H1 (cell line): ENCODE measurements around the gene WDR90.

Experiments
- EP300 ChIP-seq, 2 experiments: IDR thresholded peaks; 1 replicate in 1 of 2; 2 replicates in 1 of 2; pipeline ENCODE4 v1.6.1; 2011 to 2012; ENCODE audit warnings: low read depth in 2 of 2, low read length in 2 of 2, mild to moderate bottlenecking in 2 of 2, borderline replicate concordance in 1 of 2, inconsistent platforms in 1 of 2, moderate library complexity in 1 of 2
- NRF1 ChIP-seq: IDR thresholded peaks from 2 replicates; pipeline ENCODE4 v1.6.1; 2011; ENCODE audit warnings: mild to moderate bottlenecking, low read depth, low read length, improper control_type of control experiment
- POLR2AphosphoS5 ChIP-seq: IDR thresholded peaks from 2 replicates; pipeline ENCODE4 v1.6.1; 2011; ENCODE audit warnings: low read depth, low read length
- YY1 ChIP-seq: IDR thresholded peaks from 2 replicates; pipeline ENCODE4 v1.6.1; 2011; ENCODE audit warnings: low read depth, mild to moderate bottlenecking, low read length
- TF ChIP-seq, protein P1 (sequence below), 3 experiments: IDR thresholded peaks; 1 replicate in 2 of 3; 2 replicates in 1 of 3; pipeline versions ENCODE4 v1.5.1 to v1.6.1; 2011; ENCODE audit warnings: low read length in 3 of 3, mild to moderate bottlenecking in 3 of 3, inconsistent platforms in 2 of 3, low read depth in 1 of 3, moderate library complexity in 1 of 3; ENCODE audit not compliant: insufficient read depth in 1 of 3; ENCODE audit errors: control extremely low read depth in 1 of 3

DNA sequence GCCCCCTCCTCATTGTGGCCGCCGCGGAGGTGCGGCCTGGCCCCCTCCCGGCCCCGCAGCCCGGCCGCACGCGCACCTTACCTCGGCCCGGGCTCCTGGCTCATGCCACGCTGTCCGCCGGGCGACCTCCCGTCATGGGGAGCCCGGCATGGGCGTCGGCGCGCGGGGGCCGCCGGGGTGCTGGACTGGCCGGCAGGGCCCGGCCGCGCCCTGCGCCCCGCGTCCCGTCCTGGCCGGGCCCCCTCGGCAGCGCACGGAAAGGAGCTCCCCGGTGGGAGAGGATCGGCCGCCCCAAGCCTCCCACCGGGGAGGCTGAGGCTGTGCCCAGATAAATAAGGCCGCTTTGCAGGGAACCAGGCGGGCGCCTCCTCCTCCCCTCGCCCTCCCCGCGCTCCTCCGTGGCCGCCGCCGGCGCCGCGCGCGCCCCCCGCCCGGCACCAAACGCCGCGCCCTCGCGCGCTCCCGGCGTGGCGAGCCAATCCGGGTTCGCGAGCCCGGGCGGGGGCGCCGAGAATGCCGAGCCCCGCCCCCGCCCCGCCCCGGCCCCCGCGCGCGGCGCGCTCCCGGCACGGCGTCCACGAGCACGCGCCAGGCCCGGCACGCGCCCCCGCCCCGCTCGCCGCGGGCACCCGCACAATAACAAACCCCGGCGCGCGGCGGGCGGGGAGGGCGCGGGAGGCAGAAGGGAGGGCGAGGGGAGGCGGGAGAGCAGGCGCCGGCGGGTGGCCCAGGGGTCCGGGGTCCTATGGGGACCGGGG lies 56.4 kb downstream of the WDR90 start, which contains the start of gene FBXL16:
- TF ChIP-seq, protein P1, sequence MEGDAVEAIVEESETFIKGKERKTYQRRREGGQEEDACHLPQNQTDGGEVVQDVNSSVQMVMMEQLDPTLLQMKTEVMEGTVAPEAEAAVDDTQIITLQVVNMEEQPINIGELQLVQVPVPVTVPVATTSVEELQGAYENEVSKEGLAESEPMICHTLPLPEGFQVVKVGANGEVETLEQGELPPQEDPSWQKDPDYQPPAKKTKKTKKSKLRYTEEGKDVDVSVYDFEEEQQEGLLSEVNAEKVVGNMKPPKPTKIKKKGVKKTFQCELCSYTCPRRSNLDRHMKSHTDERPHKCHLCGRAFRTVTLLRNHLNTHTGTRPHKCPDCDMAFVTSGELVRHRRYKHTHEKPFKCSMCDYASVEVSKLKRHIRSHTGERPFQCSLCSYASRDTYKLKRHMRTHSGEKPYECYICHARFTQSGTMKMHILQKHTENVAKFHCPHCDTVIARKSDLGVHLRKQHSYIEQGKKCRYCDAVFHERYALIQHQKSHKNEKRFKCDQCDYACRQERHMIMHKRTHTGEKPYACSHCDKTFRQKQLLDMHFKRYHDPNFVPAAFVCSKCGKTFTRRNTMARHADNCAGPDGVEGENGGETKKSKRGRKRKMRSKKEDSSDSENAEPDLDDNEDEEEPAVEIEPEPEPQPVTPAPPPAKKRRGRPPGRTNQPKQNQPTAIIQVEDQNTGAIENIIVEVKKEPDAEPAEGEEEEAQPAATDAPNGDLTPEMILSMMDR (IDR thresholded peaks at IDR 0.05; ENCODE audit: control extremely low read depth in 1 of 3, insufficient read depth in 1 of 3, low read depth in 1 of 3, low read length in 3 of 3), result no peak
- TF ChIP-seq EP300 (IDR thresholded peaks at IDR 0.05; ENCODE audit: borderline replicate concordance in 1 of 2, low read depth in 2 of 2, low read length in 2 of 2) (no peak), POLR2AphosphoS5 (no peak), NRF1 (no peak), YY1 (no peak)
